MM.1S (cell line): ENCODE results near the gene TRABD2B.

ENCODE experiments used
- DNase-seq: peaks from one replicate; pipeline ENCODE4 v3.0.0-alpha.2; 2015
- H2AFZ ChIP-seq: fragments of 300-600 bp; sonication (generic); 2 replicates; pipeline ENCODE4 v1.6.0; 2016; ENCODE audit warnings: antibody characterized with exemption, low read length
- H3F3A ChIP-seq: fragments of 300-600 bp; sonication (generic); 2 replicates; pipeline ENCODE4 v1.6.1; 2016; ENCODE audit warnings: mild to moderate bottlenecking, antibody characterized with exemption, low read length, moderate library complexity, mixed read lengths; ENCODE audit not compliant: insufficient read depth
- H3K27ac ChIP-seq: fragments of 300-600 bp; sonication (generic); 2 replicates; pipeline ENCODE4 v1.5.1; 2016; ENCODE audit warnings: mild to moderate bottlenecking, low read length
- H3K27me3 ChIP-seq: fragments of 300-600 bp; sonication (generic); replicated peaks from 2 replicates; pipeline ENCODE4 v1.6.0; 2016; ENCODE audit warnings: low read length; ENCODE audit not compliant: insufficient read depth
- H3K36me3 ChIP-seq: fragments of 300-600 bp; sonication (generic); replicated peaks from 2 replicates; pipeline ENCODE4 v1.6.1; 2016; ENCODE audit warnings: mild to moderate bottlenecking, low read length, mixed read lengths; ENCODE audit not compliant: insufficient read depth
- H3K4me1 ChIP-seq: fragments of 300-600 bp; sonication (generic); 2 replicates; pipeline ENCODE4 v1.6.1; 2016; ENCODE audit warnings: low read length, mixed read lengths
- H3K4me2 ChIP-seq: fragments of 300-600 bp; sonication (generic); 2 replicates; pipeline ENCODE4 v1.6.0; 2016; ENCODE audit warnings: low read depth, low read length
- H3K4me3 ChIP-seq: fragments of 300-600 bp; sonication (generic); 2 replicates; pipeline ENCODE4 v1.5.1; 2016; ENCODE audit warnings: low read length, mixed read lengths
- H3K79me2 ChIP-seq: fragments of 300-600 bp; sonication (generic); 2 replicates; pipeline ENCODE4 v1.6.1; 2016; ENCODE audit warnings: mixed run types, low read length, mixed read lengths
- H3K9ac ChIP-seq: fragments of 300-600 bp; sonication (generic); 2 replicates; pipeline ENCODE4 v1.6.1; 2016; ENCODE audit warnings: low read length, mixed read lengths
- H3K9me2 ChIP-seq: fragments of 300-600 bp; sonication (generic); replicated peaks from 2 replicates; pipeline ENCODE4 v1.6.1; 2016; ENCODE audit warnings: mild to moderate bottlenecking, low read length, mixed read lengths; ENCODE audit not compliant: insufficient read depth
- H3K9me3 ChIP-seq: fragments of 300-600 bp; sonication (generic); replicated peaks from 2 replicates; pipeline ENCODE4 v1.6.1; 2016; ENCODE audit warnings: mild to moderate bottlenecking, low read length, mixed read lengths; ENCODE audit not compliant: insufficient read depth
- H4K20me1 ChIP-seq: fragments of 300-600 bp; sonication (generic); 2 replicates; pipeline ENCODE4 v1.6.1; 2016; ENCODE audit warnings: mild to moderate bottlenecking, low read length, moderate library complexity, mixed read lengths; ENCODE audit not compliant: insufficient read depth
- EZH2 ChIP-seq: fragments of 300-600 bp; sonication (generic); optimal IDR thresholded peaks from 2 replicates; pipeline ENCODE3; 2017; ENCODE audit warnings: low read depth, mild to moderate bottlenecking, antibody characterized with exemption, low read length, mixed read lengths
- EZH2phosphoT487 ChIP-seq: fragments of 300-600 bp; sonication (generic); IDR thresholded peaks from 2 replicates; pipeline ENCODE4 v1.6.1; 2018; ENCODE audit warnings: antibody characterized with exemption, low read length
- TF ChIP-seq, protein P1 (sequence below): fragments of 300-600 bp; sonication (generic); IDR thresholded peaks from 2 replicates; pipeline ENCODE4 v1.5.1; 2016; ENCODE audit warnings: antibody characterized with exemption, low read length, mixed read lengths

Gene TRABD2B

DNA sequence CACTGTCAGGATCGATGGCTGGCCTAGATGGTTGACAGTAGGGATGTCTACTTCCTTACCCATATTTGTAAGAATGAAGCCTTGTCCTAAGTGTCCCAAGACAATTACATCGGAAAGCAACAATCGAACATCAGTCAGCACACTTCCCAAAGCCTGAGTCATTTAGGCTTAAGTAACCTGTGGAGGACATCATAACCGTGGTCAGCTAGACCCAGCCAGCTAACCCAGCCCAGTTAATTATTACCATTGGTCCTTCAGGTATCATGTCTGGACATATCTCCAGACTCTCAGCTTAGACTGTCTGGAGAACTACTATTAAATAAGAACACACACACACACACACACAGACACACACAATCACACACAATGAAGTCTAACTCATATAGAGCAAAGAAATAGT is 264.7 kb downstream of the TRABD2B start:
- Histone ChIP-seq H3K4me1 (no peaks in the 10 kb centered on the region), H3K4me2 (no peak overlapping the region), H3K36me3 (no peaks in the 10 kb centered on the region), H3K9ac (no peak overlapping the region), H3K4me3 (no peak overlapping the region), H4K20me1 (no peaks in the 10 kb centered on the region), H3F3A (no peaks in the 10 kb centered on the region), H3K9me3 (no peaks in the 10 kb centered on the region), H3K27me3 (no peaks in the 10 kb centered on the region), H3K9me2 (no peaks in the 10 kb centered on the region), H3K27ac (no peak overlapping the region), H3K79me2 (no peaks in the 10 kb centered on the region), H2AFZ (no peak overlapping the region)
- no peak for DNase-seq
- no peak for TF ChIP-seq EZH2phosphoT487

DNA sequence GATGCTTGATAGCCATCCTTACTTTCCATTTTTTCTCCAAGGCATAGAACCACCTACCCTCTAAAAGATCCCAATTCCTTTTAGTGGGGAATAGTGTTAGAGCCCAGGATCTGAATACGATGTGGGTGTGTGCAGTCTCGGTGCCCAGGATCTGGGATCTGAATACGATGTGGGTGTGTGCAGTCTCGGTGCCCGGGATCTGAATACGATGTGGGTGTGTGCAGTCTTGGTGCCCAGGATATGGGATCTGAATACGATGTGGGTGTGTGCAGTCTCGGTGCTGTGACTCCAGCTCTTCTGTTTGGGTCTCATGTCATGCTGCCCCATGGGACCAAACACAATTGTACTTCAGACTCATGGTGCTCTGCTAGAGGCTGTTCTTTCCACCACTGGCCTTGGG is 265.5 kb downstream of the TRABD2B start:
- H3K4me3 ChIP-seq = no peak overlapping the region
- H3K9me2 ChIP-seq = no peaks in the 10 kb centered on the region
- no peaks in the 10 kb centered on the region for H3K36me3 ChIP-seq
- no peaks in the 10 kb centered on the region for H3F3A ChIP-seq
- H3K9me3 ChIP-seq = no peaks in the 10 kb centered on the region
- H2AFZ ChIP-seq = no peak overlapping the region
- H3K79me2 ChIP-seq = no peaks in the 10 kb centered on the region
- no peak overlapping the region for H3K9ac ChIP-seq
- no peaks in the 10 kb centered on the region for H3K4me1 ChIP-seq
- TF ChIP-seq, protein P1, sequence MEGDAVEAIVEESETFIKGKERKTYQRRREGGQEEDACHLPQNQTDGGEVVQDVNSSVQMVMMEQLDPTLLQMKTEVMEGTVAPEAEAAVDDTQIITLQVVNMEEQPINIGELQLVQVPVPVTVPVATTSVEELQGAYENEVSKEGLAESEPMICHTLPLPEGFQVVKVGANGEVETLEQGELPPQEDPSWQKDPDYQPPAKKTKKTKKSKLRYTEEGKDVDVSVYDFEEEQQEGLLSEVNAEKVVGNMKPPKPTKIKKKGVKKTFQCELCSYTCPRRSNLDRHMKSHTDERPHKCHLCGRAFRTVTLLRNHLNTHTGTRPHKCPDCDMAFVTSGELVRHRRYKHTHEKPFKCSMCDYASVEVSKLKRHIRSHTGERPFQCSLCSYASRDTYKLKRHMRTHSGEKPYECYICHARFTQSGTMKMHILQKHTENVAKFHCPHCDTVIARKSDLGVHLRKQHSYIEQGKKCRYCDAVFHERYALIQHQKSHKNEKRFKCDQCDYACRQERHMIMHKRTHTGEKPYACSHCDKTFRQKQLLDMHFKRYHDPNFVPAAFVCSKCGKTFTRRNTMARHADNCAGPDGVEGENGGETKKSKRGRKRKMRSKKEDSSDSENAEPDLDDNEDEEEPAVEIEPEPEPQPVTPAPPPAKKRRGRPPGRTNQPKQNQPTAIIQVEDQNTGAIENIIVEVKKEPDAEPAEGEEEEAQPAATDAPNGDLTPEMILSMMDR = no peak
- TF ChIP-seq EZH2phosphoT487 (no peak), EZH2 (no peak)
- no peaks in the 10 kb centered on the region for H3K27me3 ChIP-seq
- H3K27ac ChIP-seq = no peak overlapping the region
- H3K4me2 ChIP-seq = no peak overlapping the region
- no peaks in the 10 kb centered on the region for H4K20me1 ChIP-seq
- no peak for DNase-seq

DNA sequence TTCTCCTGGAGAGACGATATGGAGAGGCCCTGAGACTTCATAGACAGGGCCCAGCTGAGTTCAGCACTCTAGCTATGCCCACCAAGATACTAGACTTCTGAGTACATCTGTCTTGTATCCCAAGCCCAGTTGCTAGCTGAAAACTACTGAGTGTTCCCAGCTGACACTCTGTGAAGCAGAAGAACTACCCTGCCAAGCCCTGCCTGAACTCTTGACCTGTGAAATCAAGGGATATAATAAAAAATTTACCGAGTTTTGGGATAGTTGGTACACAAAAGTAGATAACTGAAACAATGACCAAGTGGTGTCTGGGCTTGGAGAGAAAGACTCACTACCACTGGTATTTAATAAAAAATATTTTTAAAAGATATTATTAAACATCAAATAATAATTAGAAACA is 267.5 kb downstream of the TRABD2B start:
- H3K4me1 ChIP-seq = no peaks in the 10 kb centered on the region

DNA sequence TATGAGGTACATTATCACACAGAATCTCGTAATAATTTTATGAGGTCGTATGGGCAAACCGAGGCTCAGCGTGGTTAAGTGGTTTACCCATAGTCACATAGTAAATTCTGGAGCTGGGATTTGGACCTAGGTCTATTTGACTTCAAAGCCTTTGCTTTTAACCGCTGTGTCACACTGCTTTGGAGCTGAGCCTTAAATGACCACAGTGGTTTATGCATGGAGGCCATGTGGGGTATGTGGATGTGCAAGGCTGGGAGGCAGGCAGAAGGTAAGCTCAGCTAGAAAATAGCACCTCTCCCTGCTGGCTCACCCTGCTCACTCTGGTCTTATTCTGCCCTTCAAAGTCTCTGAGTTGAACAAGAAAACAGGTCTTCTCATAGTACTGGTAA is 269.5 kb downstream of the TRABD2B start:
- TF ChIP-seq, protein P1 = no peak
- TF ChIP-seq EZH2 (no peak), EZH2phosphoT487 (no peak)
- DNase-seq = no peak
- Histone ChIP-seq H3K27ac (no peak overlapping the region), H3K36me3 (no peaks in the 10 kb centered on the region), H3K4me2 (no peak overlapping the region), H3K4me3 (no peak overlapping the region), H4K20me1 (no peaks in the 10 kb centered on the region), H3K9me2 (no peaks in the 10 kb centered on the region), H3K9me3 (no peaks in the 10 kb centered on the region), H3K79me2 (no peaks in the 10 kb centered on the region), H3K27me3 (peaks cover 13% of the 10 kb centered on the region; the same call in 1 of the 2 replicates), H3F3A (no peaks in the 10 kb centered on the region), H3K9ac (no peak overlapping the region), H3K4me1 (no peaks in the 10 kb centered on the region), H2AFZ (no peak overlapping the region)

More for the DNA sequence above, 267.5 kb downstream of the TRABD2B start:
- Histone ChIP-seq H3K27ac (no peak overlapping the region), H3K4me3 (no peak overlapping the region), H3K4me2 (no peak overlapping the region), H3K9me2 (no peaks in the 10 kb centered on the region), H3F3A (no peaks in the 10 kb centered on the region), H2AFZ (no peak overlapping the region), H3K36me3 (no peaks in the 10 kb centered on the region), H3K79me2 (no peaks in the 10 kb centered on the region), H4K20me1 (no peaks in the 10 kb centered on the region), H3K9ac (no peak overlapping the region), H3K27me3 (peaks cover 13% of the 10 kb centered on the region; the same call in 1 of the 2 replicates), H3K9me3 (no peaks in the 10 kb centered on the region)
- TF ChIP-seq EZH2 (no peak), EZH2phosphoT487 (no peak)
- TF ChIP-seq, protein P1 = no peak
- no peak for DNase-seq
